HUES48 (cell line): ENCODE measurements around the gene DPCD.

Experiments
- H3K27ac ChIP-seq: one replicate; pipeline ENCODE4 v1.7.0; 2013; ENCODE audit warnings: low read depth, low read length, inconsistent platforms
- H3K27me3 ChIP-seq: 2 replicates; pipeline ENCODE4 v1.6.1; 2013; ENCODE audit warnings: mild to moderate bottlenecking, low read length; ENCODE audit not compliant: control insufficient read depth, insufficient read depth
- H3K36me3 ChIP-seq: 2 replicates; pipeline ENCODE4 v1.6.1; 2013; ENCODE audit warnings: low read length; ENCODE audit not compliant: control insufficient read depth, insufficient read depth
- H3K4me1 ChIP-seq: 2 replicates; pipeline ENCODE4 v1.6.1; 2013; ENCODE audit warnings: mild to moderate bottlenecking, low read length; ENCODE audit not compliant: control insufficient read depth, insufficient read depth
- H3K4me3 ChIP-seq: 2 replicates; pipeline ENCODE4 v1.5.1; 2013; ENCODE audit warnings: mild to moderate bottlenecking, low read depth, low read length
- H3K9ac ChIP-seq: 2 replicates; pipeline ENCODE4 v1.6.1; 2013; ENCODE audit warnings: mild to moderate bottlenecking, low read depth, low read length, moderate library complexity
- H3K9me3 ChIP-seq: 2 replicates; pipeline ENCODE4 v1.6.1; 2013; ENCODE audit warnings: low read length; ENCODE audit not compliant: control insufficient read depth, insufficient read depth

Gene DPCD

GRCh38 chr10:101560298-101561067 is 27.6 kb upstream of the DPCD start:
- H3K9ac ChIP-seq = no peak overlapping the region

GRCh38 chr10:101561068-101561915 is 26.8 kb upstream of the DPCD start:
- peaks cover 3% of the 10 kb centered on the region; the same call in 1 of the 2 replicates for H3K4me1 ChIP-seq

More at GRCh38 chr10:101560298-101561067, 27.6 kb upstream of the DPCD start:
- peaks cover 3% of the 10 kb centered on the region; the same call in 1 of the 2 replicates for H3K27me3 ChIP-seq
- H3K4me1 ChIP-seq = no peaks in the 10 kb centered on the region; the same call in 1 of the 2 replicates
- H3K9me3 ChIP-seq = no peaks in the 10 kb centered on the region
- H3K27ac ChIP-seq = no peak overlapping the region
- H3K36me3 ChIP-seq = no peaks in the 10 kb centered on the region
- no peak overlapping the region for H3K4me3 ChIP-seq

GRCh38 chr10:101562231-101562630 is 25.9 kb upstream of the DPCD start:
- H3K27me3 ChIP-seq = peaks cover 17% of the 10 kb centered on the region
- no peaks in the 10 kb centered on the region for H3K9me3 ChIP-seq
- no peak overlapping the region for H3K9ac ChIP-seq
- peaks cover 3% of the 10 kb centered on the region; the same call in 1 of the 2 replicates for H3K4me1 ChIP-seq
- no peaks in the 10 kb centered on the region for H3K36me3 ChIP-seq
- no peak overlapping the region for H3K4me3 ChIP-seq
- H3K27ac ChIP-seq = no peak overlapping the region

More at GRCh38 chr10:101561068-101561915, 26.8 kb upstream of the DPCD start:
- Histone ChIP-seq H3K9ac (no peak overlapping the region), H3K4me3 (no peak overlapping the region), H3K9me3 (no peaks in the 10 kb centered on the region), H3K36me3 (no peaks in the 10 kb centered on the region), H3K27ac (no peak overlapping the region), H3K27me3 (peaks cover 8% of the 10 kb centered on the region)

GRCh38 chr10:101563007-101563406 is 25.1 kb upstream of the DPCD start:
- H3K4me1 ChIP-seq = peaks cover 3% of the 10 kb centered on the region; the same call in 1 of the 2 replicates
- H3K27ac ChIP-seq = no peak overlapping the region
- no peak overlapping the region for H3K4me3 ChIP-seq
- H3K27me3 ChIP-seq = peaks cover 25% of the 10 kb centered on the region
- no peak overlapping the region for H3K9ac ChIP-seq
- H3K36me3 ChIP-seq = no peaks in the 10 kb centered on the region
- no peaks in the 10 kb centered on the region for H3K9me3 ChIP-seq

- H3K27ac ChIP-seq = no peak overlapping the region
- no peak overlapping the region for H3K4me3 ChIP-seq
- H3K9me3 ChIP-seq = no peaks in the 10 kb centered on the region
- H3K36me3 ChIP-seq = no peaks in the 10 kb centered on the region
- no peak overlapping the region for H3K9ac ChIP-seq
- peaks cover 3% of the 10 kb centered on the region; the same call in 1 of the 2 replicates for H3K4me1 ChIP-seq
- H3K27me3 ChIP-seq = peaks cover 31% of the 10 kb centered on the region
Measured at GRCh38 chr10:101563497-101564040, 24.6 kb upstream of the DPCD start.

GRCh38 chr10:101564490-101564991 is 23.6 kb upstream of the DPCD start:
- no peak overlapping the region for H3K9ac ChIP-seq
- no peaks in the 10 kb centered on the region for H3K36me3 ChIP-seq
- no peak overlapping the region for H3K27ac ChIP-seq
- no peak overlapping the region for H3K4me3 ChIP-seq
- no peaks in the 10 kb centered on the region for H3K9me3 ChIP-seq
- peaks cover 40% of the 10 kb centered on the region for H3K27me3 ChIP-seq
- peaks cover 3% of the 10 kb centered on the region; the same call in 1 of the 2 replicates for H3K4me1 ChIP-seq

GRCh38 chr10:101565370-101565900 is 22.7 kb upstream of the DPCD start:
- no peak overlapping the region for H3K9ac ChIP-seq
- H3K27me3 ChIP-seq = peaks cover 45% of the 10 kb centered on the region
- H3K27ac ChIP-seq = no peak overlapping the region
- no peak overlapping the region for H3K4me3 ChIP-seq
- H3K4me1 ChIP-seq = peaks cover 3% of the 10 kb centered on the region; the same call in 1 of the 2 replicates
- no peaks in the 10 kb centered on the region for H3K36me3 ChIP-seq
- H3K9me3 ChIP-seq = no peaks in the 10 kb centered on the region

- peaks cover 50% of the 10 kb centered on the region for H3K27me3 ChIP-seq
- peaks cover 5% of the 10 kb centered on the region; the same call in 1 of the 2 replicates for H3K4me1 ChIP-seq
- H3K9ac ChIP-seq = no peak overlapping the region
- no peaks in the 10 kb centered on the region for H3K9me3 ChIP-seq
- no peaks in the 10 kb centered on the region for H3K36me3 ChIP-seq
- H3K4me3 ChIP-seq = no peak overlapping the region
- no peak overlapping the region for H3K27ac ChIP-seq
Measured at GRCh38 chr10:101565936-101566332, 22.2 kb upstream of the DPCD start.

GRCh38 chr10:101566333-101567164 is 21.6 kb upstream of the DPCD start:
- Histone ChIP-seq H3K9me3 (no peaks in the 10 kb centered on the region), H3K4me1 (peaks cover 7% of the 10 kb centered on the region; the same call in 1 of the 2 replicates), H3K27ac (no peak overlapping the region), H3K9ac (no peak overlapping the region), H3K27me3 (peaks cover 56% of the 10 kb centered on the region), H3K36me3 (no peaks in the 10 kb centered on the region), H3K4me3 (no peak overlapping the region)
